Mesenteric fat pad (tissue), 1 donor: ENCODE results near the gene HTR3E. TPM values are rescaled to one million over a fixed set of nuclear protein-coding genes. Genes with fewer than 3 reads are reported as not detected.
"Not testable (repeated sequence)": the region's sequence is repeated elsewhere in the genome, so short reads cannot be mapped to it uniquely, and the experiment has no call there.

Experiments
- DNase-seq: peaks from one replicate; pipeline ENCODE4 v3.0.0-alpha.2; 2020; ENCODE audit warnings: low spot score
- long read RNA-seq: library from polyadenylated mRNA; unstranded; transcript quantifications from one replicate; pipeline ENCODE4 v2.0.0, GENCODE V29; 2020
- total RNA-seq: library from RNA; stranded (reverse); fragmentation: NEBNext Ultra II Directional; extraction: Animal tissue kit (Norgen Biotek cat#: 25700); gene quantifications from one replicate; pipeline ENCODE4 v1.2.1, GENCODE V29; 2021
- donor health status: DM: yes; HTN: yes; CAD: no.

The HTR3E gene, protein sequence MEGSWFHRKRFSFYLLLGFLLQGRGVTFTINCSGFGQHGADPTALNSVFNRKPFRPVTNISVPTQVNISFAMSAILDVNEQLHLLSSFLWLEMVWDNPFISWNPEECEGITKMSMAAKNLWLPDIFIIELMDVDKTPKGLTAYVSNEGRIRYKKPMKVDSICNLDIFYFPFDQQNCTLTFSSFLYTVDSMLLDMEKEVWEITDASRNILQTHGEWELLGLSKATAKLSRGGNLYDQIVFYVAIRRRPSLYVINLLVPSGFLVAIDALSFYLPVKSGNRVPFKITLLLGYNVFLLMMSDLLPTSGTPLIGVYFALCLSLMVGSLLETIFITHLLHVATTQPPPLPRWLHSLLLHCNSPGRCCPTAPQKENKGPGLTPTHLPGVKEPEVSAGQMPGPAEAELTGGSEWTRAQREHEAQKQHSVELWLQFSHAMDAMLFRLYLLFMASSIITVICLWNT
- total RNA-seq: not detected
- long read RNA-seq: 0 reads

DNA sequence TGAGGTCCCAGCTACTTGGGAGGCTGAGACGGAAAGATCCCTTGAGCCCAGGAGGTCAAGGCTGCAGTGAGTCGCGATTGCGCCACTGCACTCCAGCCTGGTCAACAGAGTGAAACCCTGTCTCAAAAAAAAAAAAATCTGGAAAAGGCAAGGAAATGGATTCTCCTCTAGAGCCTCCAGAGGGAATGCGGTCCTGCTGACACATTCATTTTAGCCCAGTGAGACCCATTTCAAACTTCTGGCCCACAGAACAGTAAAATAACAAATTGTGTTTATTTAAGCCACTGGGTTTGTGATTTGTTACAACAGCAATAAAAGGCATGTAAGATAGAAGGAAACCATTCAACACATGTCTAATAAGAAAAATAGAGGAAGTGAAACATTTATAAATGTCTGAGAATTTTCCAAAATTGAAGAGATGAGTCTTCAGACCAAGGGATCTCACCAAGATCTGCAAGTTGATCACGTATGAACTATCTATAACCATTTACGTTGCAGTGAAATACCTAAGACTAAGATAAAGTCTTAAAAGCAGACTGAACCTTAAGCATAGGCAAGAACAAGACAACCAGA is at the start of gene HTR3E:
HTR3E (plus strand) TSS at position 254 of the 573 bp plus-strand sequence. CDS start 466 bp downstream, outside the sequence.
- DNase-seq: no peak

DNA sequence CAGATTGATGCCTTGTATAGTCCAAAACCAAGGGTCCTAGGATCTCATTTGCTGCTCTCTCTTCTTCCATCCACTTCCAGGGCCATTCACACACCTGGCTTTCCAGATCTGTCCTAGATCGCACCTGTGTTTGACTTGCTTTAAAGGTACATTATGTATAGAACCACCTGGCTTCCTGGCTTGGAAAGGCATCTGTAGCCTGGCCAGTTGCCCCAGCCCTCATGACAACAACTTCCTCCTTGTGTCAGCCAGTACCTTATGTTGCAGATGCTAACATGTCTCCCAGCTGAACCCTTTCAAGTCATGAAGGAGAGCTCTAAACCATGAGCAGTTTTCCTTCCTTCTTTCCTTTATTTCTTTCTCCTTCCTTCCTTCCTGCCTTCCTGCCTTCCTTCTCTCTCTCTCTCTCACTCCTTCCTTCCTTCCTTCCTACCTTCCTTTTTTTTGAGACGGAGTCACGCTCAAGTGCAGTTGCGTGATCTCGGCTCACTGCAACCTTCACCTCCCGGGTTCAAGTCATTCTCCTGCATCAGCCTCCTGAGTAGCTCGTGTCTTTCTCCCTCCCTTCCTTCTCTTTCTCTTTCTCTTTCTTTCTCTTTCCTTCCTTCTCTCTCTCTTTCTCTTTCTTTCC is 46.5 kb upstream of the HTR3E start:
- DNase-seq: no peak

DNA sequence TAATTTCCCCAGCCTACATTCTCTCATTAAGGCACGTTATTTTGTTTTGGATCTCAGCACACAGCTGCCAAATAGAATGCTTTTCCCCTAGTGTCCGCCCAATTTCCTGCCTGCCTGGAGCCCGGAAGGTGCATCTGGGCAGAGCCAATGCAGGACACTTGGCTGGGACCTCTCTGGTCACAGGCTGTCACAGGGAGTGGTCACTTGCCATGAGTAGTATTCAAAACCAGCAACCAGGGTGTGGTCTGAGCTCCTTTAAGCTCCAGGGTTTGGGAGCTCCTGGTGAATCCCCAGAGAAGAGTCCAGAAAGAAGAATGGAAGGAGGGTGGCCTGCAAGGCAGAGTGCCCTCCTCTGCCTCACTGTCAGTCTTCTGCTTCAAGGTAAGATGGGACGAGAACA is 44.1 kb upstream of the HTR3E start, which contains the start of gene HTR3C:
HTR3C (plus strand) TSS at position 281 of the 400 bp plus-strand sequence; CDS start at position 315, 34 bp downstream.
- DNase-seq: no peak

DNA sequence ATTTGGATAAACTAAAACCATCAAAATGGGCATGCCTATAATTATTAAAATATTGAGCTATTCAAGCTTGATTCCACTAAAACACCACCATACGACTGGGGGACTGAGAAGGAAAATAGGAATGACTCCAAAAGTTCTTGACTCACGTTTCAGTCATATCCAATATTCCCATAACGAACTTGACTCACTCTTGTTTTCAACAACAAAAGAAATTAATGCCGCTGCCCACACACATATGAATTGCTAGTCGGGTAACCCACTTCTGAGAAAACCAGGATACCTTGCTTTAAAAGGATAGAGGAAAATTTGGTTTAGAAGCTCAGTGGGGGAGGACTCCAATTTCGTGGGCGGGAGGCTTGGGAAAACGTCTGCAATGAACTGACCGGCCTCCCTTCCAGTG is 38.8 kb upstream of the HTR3E start:
- peak; percentile 69 for DNase-seq

DNA sequence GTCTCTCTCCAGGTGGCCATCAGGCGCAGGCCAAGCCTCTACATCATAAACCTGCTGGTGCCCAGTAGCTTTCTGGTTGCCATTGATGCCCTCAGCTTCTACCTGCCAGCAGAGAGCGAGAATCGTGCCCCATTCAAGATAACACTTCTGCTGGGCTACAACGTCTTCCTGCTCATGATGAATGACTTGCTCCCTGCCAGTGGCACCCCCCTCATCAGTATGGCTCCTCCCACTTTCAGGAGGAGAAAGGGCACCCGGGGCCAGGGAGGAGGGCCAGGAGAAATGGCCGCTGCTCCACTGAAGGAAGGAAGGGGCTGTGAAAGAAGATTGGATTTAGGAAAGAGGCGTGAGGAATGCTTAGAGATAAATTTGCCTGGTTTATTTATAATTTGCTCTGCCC is 37.4 kb upstream of the HTR3E start:
- DNase-seq: no peak

DNA sequence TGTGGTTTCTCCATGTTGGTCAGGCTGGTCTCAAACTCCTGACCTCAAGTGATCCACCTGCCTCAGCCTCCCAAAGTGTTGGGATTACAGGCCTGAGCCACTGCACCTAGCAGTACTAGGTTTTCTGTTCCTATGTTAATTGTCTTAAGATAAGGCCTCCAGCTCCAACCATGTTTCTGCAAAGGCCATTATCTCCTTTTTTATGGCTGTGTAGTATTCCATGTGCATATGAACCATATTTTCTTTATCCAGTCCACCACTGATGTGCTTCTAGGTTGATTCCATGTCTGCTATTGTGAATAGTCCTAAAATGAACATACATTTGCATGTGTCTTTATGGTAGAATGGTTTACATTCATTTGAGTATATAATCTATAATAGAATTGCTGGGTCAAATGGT is 34.2 kb upstream of the HTR3E start:
- no peak for DNase-seq

DNA sequence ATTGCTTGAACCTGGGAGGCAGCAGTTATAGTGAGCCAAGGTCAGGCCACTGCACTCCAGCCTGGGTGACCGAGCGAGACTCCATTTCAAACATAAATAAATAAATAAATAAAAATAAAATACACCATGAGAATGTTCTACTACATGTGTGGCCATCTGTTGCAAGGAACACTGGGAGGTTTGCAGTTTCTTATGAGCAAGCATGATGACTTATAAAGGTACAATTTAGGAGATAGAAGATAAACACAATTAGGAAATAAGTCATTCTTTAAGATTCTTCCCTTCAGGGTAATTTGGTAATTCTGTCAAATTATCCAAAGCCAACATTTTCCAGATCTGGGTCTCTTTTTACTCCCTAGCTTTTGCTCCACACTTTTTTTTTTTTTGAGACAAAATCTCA is 30.7 kb upstream of the HTR3E start:
- no peak for DNase-seq

DNA sequence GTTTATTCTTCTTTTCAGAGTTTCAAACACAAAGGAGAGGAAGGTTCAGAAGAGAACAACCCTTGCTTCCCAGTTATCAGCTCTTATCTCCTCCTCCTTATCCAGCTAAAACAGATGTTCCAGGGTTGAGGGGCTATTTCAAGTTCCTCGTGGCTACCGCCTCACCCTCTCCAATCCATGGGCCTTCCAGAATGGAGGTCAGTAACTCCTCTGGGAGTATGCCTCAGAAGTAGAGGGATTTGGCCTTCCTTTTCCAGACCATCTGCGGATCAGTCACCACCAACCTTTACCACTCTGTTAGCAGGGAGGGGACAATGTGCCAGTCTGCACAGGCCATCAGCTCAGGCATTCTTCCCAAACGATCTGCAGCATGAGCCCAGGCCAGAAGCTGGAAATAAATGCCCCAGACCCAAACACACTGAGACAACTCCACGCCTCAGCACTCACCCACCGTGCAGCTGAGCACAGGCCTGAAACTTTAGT is 29.2 kb upstream of the HTR3E start:
- DNase-seq: no peak

DNA sequence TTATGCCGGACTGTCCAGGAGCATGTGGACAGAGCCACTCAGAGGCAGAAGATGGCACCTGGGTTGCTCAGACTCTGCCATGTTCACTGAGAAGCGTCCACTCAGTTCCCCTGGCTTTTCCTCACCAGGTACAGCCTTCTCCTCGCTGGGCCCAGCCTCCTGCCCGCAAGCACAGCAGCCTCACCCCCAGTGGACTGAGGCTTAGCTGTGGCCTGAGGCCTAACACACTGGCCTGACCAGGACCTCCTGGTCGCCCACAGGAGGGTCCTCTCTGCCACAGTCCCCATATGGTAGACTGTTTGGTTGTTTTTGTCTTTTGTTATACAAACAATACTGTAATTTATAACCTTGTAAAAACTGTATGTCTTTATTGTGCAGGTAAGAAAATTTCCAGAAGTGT is 28.5 kb upstream of the HTR3E start:
- no peak for DNase-seq

DNA sequence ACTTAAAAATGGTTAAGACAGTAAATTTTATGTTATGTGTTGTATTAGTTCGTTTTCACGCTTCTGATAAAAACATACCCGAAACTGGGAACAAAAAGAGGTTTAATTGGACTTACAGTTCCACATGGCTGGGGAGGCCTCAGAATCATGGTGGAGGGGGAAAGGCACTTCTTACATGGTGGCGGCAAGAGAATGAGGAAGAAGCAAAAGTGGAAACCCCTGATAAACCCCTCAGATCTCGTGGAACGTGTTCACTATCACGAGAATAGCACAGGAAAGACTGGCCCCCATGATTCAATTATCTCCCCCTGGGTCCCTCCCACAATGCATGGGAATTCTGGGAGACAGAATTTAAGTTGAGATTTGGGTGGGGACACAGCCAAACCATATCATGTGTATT is 25.7 kb upstream of the HTR3E start:
- DNase-seq: not testable (repeated sequence)

DNA sequence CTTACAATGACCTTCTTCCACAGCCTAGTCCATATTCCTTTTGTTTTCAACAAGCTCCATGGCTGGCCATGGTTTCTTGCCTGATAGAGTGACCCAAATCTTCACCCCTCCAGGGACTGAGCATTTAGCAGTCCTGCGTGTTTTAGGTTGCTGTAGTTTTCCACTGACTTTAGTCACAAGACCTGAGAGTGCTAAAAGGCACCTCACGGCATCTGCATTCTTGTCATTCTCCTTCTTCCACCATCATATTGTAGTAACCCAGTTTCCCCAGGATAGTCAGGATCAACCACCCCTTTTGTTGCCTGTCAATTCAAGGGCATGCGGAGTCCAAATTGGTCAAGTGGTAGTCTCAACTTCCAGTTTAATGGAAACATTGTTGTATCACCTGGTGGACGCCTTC is 23.2 kb upstream of the HTR3E start:
- no peak for DNase-seq

DNA sequence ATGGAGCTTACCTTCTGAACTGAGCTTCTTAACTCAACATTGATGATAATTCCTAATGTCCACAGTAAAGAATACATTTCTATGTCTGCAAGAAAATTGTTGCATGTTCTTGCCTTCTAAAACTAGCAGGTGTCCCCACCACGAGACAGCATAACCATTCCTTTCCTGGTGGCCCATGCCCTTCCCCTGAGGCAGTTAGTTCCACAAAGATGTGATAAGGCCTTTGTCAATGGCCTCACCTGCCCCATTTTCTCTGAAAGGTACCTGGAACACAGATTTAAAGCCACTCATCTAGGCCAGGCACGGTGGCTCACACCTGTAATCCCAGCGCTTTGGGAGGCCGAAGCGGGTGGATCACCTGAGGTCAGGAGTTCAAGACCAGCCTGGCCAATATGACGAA is 21.0 kb upstream of the HTR3E start:
- no peak for DNase-seq

DNA sequence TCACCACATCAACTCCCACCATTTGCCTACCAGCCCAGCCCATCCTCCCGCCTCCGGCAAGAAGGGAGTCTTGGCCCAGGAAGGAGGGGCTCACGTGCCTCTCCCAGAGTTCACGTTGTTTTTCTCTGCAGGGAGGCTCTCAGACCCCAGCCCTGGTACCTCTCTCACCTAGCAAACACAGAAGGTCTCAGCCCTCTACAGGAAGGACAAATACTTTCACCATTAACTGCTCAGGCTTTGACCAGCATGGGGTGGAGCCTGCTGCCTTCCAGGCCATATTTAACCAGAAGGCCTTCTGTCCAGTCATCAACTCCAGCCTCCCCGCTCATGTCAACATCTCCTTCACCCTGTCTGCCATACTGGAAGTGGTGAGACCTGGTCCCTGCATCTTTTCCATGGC is 19.0 kb upstream of the HTR3E start:
- DNase-seq: no peak

DNA sequence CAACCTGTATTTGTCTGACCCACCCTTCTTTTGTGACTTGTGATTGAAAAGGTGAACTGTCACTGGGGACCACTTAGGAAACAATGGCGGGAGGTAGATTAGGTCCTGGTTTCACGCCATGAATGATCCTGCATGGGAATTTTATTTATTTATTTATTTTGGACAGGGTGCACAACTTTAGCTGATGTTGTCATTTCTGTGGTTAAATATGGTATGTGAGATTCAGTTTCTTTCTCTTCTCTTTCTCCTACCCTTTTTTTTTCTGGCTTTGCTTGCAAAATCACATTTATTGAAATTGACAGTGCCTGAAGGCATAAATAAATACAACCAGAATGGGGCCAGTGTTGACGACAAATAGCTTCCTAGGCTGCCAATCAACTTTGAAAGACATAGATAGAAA is 18.0 kb upstream of the HTR3E start:
- no peak for DNase-seq

DNA sequence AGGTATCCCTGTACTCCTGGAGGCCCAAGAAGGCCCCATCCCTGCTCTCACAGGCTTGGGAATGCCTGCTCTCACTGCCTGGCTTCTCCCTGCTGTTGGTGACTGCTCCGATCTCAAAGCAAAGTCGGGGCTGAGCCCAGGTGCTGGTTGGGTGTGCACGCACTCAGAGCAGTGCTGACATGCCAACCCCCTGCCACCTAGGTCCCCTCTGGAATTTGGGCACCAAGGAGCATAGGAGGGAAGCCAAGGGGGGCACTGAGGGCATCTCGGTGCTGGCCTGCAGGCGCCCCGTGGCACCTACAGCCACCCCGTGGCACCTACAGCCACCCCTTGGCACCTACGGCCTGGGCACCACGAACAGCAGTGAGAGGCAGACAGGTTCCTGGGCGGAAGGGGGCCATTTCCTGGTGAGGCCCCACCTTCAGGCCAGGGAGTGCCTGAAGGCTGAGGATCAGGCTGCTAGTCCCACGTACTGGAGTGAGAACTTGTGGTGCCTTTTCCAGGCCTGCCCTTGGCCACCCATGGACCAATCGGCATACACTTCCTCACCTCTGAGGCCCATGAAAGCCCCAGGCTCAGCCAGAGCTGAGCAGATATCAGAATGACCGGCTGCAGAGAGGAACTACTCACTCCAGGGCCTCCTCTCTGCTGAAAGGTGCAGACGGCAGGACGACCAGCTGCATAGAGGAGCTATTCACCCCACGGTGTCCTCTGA is 15.6 kb upstream of the HTR3E start:
- DNase-seq: no peak

DNA sequence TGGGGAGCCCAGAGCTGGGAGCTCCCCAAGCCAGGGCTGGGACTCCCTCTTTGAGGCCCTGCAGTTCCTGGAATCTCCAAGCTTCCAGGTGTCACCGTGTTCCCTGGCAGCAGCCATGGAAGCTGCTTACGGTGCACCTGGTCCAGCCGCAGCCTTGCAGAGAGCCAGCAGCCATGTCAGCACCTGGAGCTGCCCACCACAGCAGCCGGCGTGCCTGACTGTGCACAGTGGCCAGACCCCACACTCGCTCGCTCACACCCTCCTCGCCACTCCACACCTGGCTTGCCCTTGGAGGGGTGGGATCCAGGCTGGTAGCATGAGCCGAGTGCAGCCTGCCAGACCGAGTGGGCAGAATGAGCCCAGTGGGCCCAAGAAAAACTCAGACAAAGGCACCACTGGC is 14.8 kb upstream of the HTR3E start:
- no peak for DNase-seq

DNA sequence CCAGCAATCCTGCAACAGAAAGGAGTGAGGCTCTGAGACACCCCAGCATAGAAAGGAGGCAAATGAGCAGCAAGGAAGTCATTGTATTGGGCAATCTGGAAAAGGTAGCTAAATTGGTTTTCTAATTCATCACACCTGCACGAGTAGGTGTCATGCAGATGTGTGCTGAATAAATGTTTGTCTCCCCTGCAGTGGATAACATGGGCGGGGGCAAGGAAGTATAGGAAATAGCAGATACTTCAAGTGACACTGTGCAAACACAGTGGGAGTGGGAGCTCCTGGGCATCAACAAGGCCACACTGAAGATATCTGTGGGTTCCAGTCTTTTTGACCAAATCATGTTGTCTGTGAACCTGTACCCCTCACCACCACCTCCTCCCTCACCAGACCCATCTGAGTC is 14.4 kb upstream of the HTR3E start:
- DNase-seq: no peak

DNA sequence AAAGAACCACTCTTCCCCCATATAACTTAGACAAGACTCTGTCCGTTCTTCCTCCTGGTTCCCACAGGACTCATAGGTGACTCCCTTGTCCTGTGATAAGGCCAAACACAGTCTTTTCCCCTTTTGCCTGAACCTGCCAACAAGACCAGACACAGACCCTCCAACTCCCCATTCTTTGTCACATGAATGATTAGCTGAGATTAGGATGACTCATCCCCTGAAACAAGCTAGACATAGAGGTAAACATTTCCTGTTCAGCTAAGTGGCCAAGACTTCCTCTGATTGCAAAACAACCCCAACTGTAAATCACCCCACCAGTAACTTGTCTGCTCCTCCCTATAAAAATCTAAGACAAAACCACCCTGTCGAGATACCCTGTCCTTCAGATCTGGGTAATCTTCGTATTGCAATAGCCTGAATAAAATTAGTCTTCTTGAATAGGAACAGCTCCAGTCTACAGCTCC is 11.4 kb upstream of the HTR3E start:
- DNase-seq: no peak

DNA sequence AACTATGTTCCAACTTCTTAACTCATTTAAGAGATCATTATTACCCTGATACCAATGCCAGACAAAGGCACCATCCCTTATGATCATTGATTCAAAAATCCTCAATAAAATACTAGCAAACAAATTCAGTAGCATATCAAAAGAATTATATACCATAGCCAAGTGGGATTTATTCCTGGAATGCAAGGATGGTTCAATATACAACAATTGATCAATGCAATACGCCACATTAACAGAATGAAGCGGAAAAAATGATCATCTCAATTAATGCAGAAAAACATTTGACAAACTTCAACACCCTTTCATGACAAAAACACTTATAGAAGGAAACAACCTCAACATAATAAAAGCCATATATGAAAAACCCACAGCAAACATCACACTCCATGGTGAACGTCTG is 4.7 kb upstream of the HTR3E start:
- no peak for DNase-seq

DNA sequence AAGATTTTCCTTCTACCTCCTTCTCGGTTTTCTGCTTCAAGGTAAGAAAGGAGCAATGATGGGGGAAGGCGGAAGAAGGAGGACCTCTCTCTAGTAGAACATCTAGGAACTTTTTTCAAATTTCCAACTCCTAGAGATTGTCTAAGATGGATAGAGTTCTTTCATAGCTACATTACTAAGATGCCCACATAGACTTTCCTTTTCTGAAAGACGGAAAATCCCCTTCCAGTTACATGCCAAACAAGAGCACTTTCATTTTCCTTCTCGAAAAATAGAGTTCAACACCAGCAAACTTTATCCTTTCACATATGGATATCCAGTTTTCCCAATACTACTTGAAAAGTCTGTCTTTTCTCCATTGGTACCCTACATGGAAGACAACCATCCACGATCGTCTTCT is 692 bp downstream of the HTR3E start:
- no peak for DNase-seq
